Measurements from ENCODE around the gene UFSP1. TPM values are rescaled to one million over a fixed set of nuclear protein-coding genes. Genes with fewer than 3 reads are reported as not detected.

Gene UFSP1
- total and polyA plus RNA-seq, 7 donors: 2.5 to 8.0 (median 5.4) TPM

- Histone ChIP-seq H3K4me1 (peaks cover 14% of the 10 kb centered on the region), H3K9me3 (no peaks in the 10 kb centered on the region), H3K4me3 (no peak overlapping the region), H3K27ac (no peak overlapping the region), H3K27me3 (ENCODE audit: insufficient read depth in 3 of 3, low read length in 2 of 3) (no peaks in the 10 kb centered on the region), H3K36me3 (ENCODE audit: insufficient read depth in 1 of 2, low read depth in 1 of 2) (peaks cover 18 to 81% of the 10 kb centered on the region in 2 donors)
- TF ChIP-seq, protein P1, sequence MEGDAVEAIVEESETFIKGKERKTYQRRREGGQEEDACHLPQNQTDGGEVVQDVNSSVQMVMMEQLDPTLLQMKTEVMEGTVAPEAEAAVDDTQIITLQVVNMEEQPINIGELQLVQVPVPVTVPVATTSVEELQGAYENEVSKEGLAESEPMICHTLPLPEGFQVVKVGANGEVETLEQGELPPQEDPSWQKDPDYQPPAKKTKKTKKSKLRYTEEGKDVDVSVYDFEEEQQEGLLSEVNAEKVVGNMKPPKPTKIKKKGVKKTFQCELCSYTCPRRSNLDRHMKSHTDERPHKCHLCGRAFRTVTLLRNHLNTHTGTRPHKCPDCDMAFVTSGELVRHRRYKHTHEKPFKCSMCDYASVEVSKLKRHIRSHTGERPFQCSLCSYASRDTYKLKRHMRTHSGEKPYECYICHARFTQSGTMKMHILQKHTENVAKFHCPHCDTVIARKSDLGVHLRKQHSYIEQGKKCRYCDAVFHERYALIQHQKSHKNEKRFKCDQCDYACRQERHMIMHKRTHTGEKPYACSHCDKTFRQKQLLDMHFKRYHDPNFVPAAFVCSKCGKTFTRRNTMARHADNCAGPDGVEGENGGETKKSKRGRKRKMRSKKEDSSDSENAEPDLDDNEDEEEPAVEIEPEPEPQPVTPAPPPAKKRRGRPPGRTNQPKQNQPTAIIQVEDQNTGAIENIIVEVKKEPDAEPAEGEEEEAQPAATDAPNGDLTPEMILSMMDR (IDR thresholded peaks at IDR 0.05): no peak
- DNase-seq (no peak), ATAC-seq (no peak)
- intact Hi-C loops (cut with DNase I): loop anchor here in 1 of 2 donors (10.0 kb wide), 1 partner anchor 359 kb away; the partner anchor contains the start of gene FIS1
- 79 to 85% (median 83%) methylated on average over 22 of the region's 22 CpGs for WGBS, 3 donors
Observed at GRCh38 chr7:100885440-100886141, 3.9 kb downstream of the UFSP1 start.

- no peak for DNase-seq
- ATAC-seq: no peak
- intact Hi-C loops (cut with DNase I): loop anchor here in 1 of 2 donors (10.0 kb wide), 1 partner anchor 360 kb away; the partner anchor contains the start of gene FIS1
- H3K4me1 ChIP-seq: peaks cover 13% of the 10 kb centered on the region
- no peaks in the 10 kb centered on the region for H3K9me3 ChIP-seq
- no peak overlapping the region for H3K4me3 ChIP-seq
- 87 to 90% (median 89%) methylated on average over 29 of the region's 29 CpGs for WGBS, 3 donors
- no peaks in the 10 kb centered on the region for H3K27me3 ChIP-seq (ENCODE audit: insufficient read depth in 3 of 3, low read length in 2 of 3)
- TF ChIP-seq, protein P1 (IDR thresholded peaks at IDR 0.05): no peak
- H3K36me3 ChIP-seq (ENCODE audit: insufficient read depth in 1 of 2, low read depth in 1 of 2): peaks cover 18 to 83% of the 10 kb centered on the region in 2 donors
- no peak overlapping the region for H3K27ac ChIP-seq
Observed at GRCh38 chr7:100884736-100885439, 4.6 kb downstream of the UFSP1 start.

DNA sequence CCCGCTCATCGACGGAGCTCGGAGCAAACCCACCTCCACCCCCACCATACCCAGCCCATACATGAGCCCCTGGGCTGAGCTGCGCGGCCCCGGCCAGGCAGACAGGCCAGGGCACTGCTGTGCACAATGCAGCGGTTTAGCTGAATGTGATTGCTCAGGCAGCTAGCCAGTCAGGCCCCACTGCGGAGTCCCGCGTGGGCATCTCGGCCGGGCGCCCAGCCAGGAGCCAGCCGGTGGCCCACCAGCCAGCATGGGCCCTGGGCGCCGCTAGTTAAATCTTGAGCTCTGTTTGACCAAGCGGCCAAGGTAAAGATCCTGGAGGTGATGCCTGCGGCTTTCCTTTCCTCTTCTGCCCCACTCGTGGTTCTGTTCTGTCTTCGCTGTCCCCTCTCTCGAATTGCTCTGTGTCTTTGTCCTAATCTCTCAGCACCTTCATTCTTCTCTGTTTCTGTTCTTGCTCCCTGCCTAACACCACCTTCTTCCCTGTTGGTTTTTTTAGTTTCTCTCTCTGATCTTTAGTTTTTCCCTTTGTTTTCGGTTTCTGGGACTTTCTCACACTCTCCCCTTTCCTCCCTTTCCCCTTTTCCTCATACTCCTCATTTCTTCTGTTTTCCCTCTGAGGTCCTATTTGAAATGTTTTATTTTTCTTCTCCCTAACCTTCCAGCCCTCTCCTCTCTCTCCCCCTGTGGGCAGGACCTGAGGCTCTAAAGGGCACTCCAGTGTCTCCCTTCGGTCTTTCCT is 6.6 kb downstream of the UFSP1 start:
- no peak for ATAC-seq
- Histone ChIP-seq H3K27me3 (ENCODE audit: insufficient read depth in 3 of 3, low read length in 2 of 3) (no peaks in the 10 kb centered on the region), H3K36me3 (ENCODE audit: insufficient read depth in 1 of 2, low read depth in 1 of 2) (peaks cover 18 to 92% of the 10 kb centered on the region in 2 donors), H3K9me3 (no peaks in the 10 kb centered on the region), H3K27ac (no peak overlapping the region), H3K4me1 (peaks cover 17% of the 10 kb centered on the region), H3K4me3 (no peak overlapping the region)
- intact Hi-C loops (cut with DNase I): loop anchor here in 1 of 2 donors (10.0 kb wide), 1 partner anchor 362 kb away; the partner anchor contains the start of gene FIS1
- TF ChIP-seq, protein P1 (IDR thresholded peaks at IDR 0.05): no peak
- 87 to 91% (median 89%) methylated on average over 22 to 24 of the region's 24 CpGs for WGBS, 3 donors
- peak in 1 of 2 donors; percentile 28 for DNase-seq

- Histone ChIP-seq H3K9me3 (no peaks in the 10 kb centered on the region), H3K36me3 (ENCODE audit: insufficient read depth in 1 of 2, low read depth in 1 of 2) (peaks cover 18 to 92% of the 10 kb centered on the region in 2 donors), H3K4me3 (no peak overlapping the region), H3K4me1 (peaks cover 20% of the 10 kb centered on the region), H3K27ac (no peak overlapping the region), H3K27me3 (ENCODE audit: insufficient read depth in 3 of 3, low read length in 2 of 3) (no peaks in the 10 kb centered on the region)
- ATAC-seq: no peak
- intact Hi-C loops (cut with DNase I): loop anchor here in 1 of 2 donors (10.0 kb wide), 1 partner anchor 363 kb away; the partner anchor contains the start of gene FIS1
- DNase-seq: peak in 1 of 2 donors; percentile 40
- 86 to 91% (median 87%) methylated on average over 9 of the region's 9 CpGs for WGBS, 3 donors
- TF ChIP-seq, protein P1 (IDR thresholded peaks at IDR 0.05): no peak
Observed at GRCh38 chr7:100882201-100882600, 7.3 kb downstream of the UFSP1 start.
